NCI-H460 (cell line): ENCODE data around the gene RASGRF1. TPM values are rescaled to one million over a fixed set of nuclear protein-coding genes. Genes with fewer than 3 reads are reported as not detected.

ENCODE experiments used
- DNase-seq: peaks from one replicate; pipeline ENCODE4 v3.0.0-alpha.2; 2016; ENCODE audit warnings: low read depth; ENCODE audit errors: extremely low read depth
- total RNA-seq: library from RNA; depleted of rRNA; stranded (reverse); fragments of >200 nt; shearing (Covaris generic); gene quantifications from 2 replicates; pipeline ENCODE4 v1.2.3, GENCODE V29; 2014

Gene RASGRF1
- total RNA-seq, 1 experiment from 2014 or later, result not detected

GRCh38 chr15:79071901-79072300 lies 18.7 kb downstream of the RASGRF1 start:
- DNase-seq, result no peak

- DNase-seq, result no peak
Observed at GRCh38 chr15:79068790-79069189, 21.8 kb downstream of the RASGRF1 start.

GRCh38 chr15:79067969-79068368 lies 22.6 kb downstream of the RASGRF1 start:
- no peak for DNase-seq

- no peak for DNase-seq
Observed at GRCh38 chr15:79067072-79067833, 23.3 kb downstream of the RASGRF1 start.

- DNase-seq, result no peak
Observed at GRCh38 chr15:79066391-79067071, 24.0 kb downstream of the RASGRF1 start.

GRCh38 chr15:79065706-79066376 lies 24.7 kb downstream of the RASGRF1 start:
- no peak for DNase-seq

GRCh38 chr15:79065361-79065705 lies 25.2 kb downstream of the RASGRF1 start:
- no peak for DNase-seq

GRCh38 chr15:79064496-79064895 lies 26.1 kb downstream of the RASGRF1 start:
- DNase-seq, result no peak

GRCh38 chr15:79060175-79060574 lies 30.4 kb downstream of the RASGRF1 start:
- no peak for DNase-seq

- no peak for DNase-seq
Observed at GRCh38 chr15:79059081-79059572, 31.5 kb downstream of the RASGRF1 start.

- DNase-seq, result no peak
Observed at GRCh38 chr15:79058260-79058850, 32.2 kb downstream of the RASGRF1 start.

GRCh38 chr15:79057050-79057449 lies 33.5 kb downstream of the RASGRF1 start:
- DNase-seq, result no peak

- no peak for DNase-seq
Observed at GRCh38 chr15:79054350-79054749, 36.2 kb downstream of the RASGRF1 start.

- DNase-seq, result no peak
Observed at GRCh38 chr15:79053894-79054293, 36.7 kb downstream of the RASGRF1 start.

- no peak for DNase-seq
Observed at GRCh38 chr15:79051941-79052731, 38.4 kb downstream of the RASGRF1 start.

- DNase-seq, result no peak
Observed at GRCh38 chr15:79051029-79051428, 39.6 kb downstream of the RASGRF1 start.

GRCh38 chr15:79050341-79050740 lies 40.2 kb downstream of the RASGRF1 start:
- no peak for DNase-seq

- no peak for DNase-seq
Observed at GRCh38 chr15:79049416-79049815, 41.2 kb downstream of the RASGRF1 start.

GRCh38 chr15:79047676-79048439 lies 42.7 kb downstream of the RASGRF1 start:
- DNase-seq, result no peak
